K562 (cell line): ENCODE measurements around the gene ASAH2B. TPM values are rescaled to one million over a fixed set of nuclear protein-coding genes. Genes with fewer than 3 reads are reported as not detected.

Source experiments
- ATAC-seq: fragments of 200-7000 bp; cut with Tn5 transposase; 3 replicates; pipeline ENCODE4 v1.9.1; 2020; ENCODE audit warnings: moderate library complexity
- BruUV-seq: library from RNA; stranded (reverse); fragments of 400-500 nt; replicated peaks from 2 replicates; lab custom pipeline; 2021; lab: Mats Ljungman, UMichigan
- CTCF ChIA-PET: fragments of 300-600 bp; formaldehyde crosslinking; extraction: SDS; loops from one replicate; lab custom pipeline; 2021; ENCODE audit warnings: low intra/inter-chr PET ratio; lab: Yijun Ruan, JAX
- POLR2A ChIA-PET: fragments of 300-600, 350-650 bp; sonication (Branson Sonifier 250); formaldehyde crosslinking; extraction: SDS; loops from one replicate; lab custom pipeline; 2021; ENCODE audit warnings: antibody characterized with exemption, inconsistent platforms; lab: Yijun Ruan, JAX
- DNase-seq, 4 experiments: peaks; one replicate each; pipeline versions ENCODE4 v3.0.0 to v3.0.0-alpha.2; 2011 to 2018; ENCODE audit warnings: low spot score in 3 of 4, mixed read lengths in 3 of 4; ENCODE audit errors: extremely low read depth in 1 of 4
- FAIRE-seq: peaks from 2 replicates; lab custom pipeline; 2011; peaks lifted over from hg19 to GRCh38; lab: Jason Lieb, UNC
- H2AFZ ChIP-seq: 2 replicates; pipeline ENCODE4 v1.6.0; 2011; ENCODE audit warnings: low read depth, low read length, control low read depth, inconsistent platforms
- H3K27ac ChIP-seq: fragments of 200-600 bp; 3 replicates; pipeline ENCODE4 v1.8.0; 2011; ENCODE audit warnings: low read depth, mild to moderate bottlenecking, control low read depth, inconsistent platforms, low read length, moderate library complexity, mixed read lengths; ENCODE audit errors: extremely low read depth
- H3K27me3 ChIP-seq, 2 experiments: fragments of 300-600 bp in 1 of 2; 2 replicates in 1 of 2; 3 replicates in 1 of 2; pipeline versions ENCODE4 v1.6.0 to v1.8.0; 2011; ENCODE audit warnings: inconsistent platforms in 2 of 2, low read length in 2 of 2, mild to moderate bottlenecking in 1 of 2, mixed read lengths in 1 of 2, moderate library complexity in 1 of 2; ENCODE audit not compliant: control insufficient read depth in 2 of 2, insufficient read depth in 2 of 2
- H3K36me3 ChIP-seq: fragments of 300-600 bp; 3 replicates; pipeline ENCODE4 v1.8.0; 2011; ENCODE audit warnings: mild to moderate bottlenecking, low read length, inconsistent platforms; ENCODE audit not compliant: control insufficient read depth, insufficient read depth
- H3K4me1 ChIP-seq, 2 experiments: fragments of 200-600 bp in 1 of 2; replicated peaks in 1 of 2; 2 replicates in 1 of 2; 3 replicates in 1 of 2; pipeline versions ENCODE4 v1.5.1 to v1.8.0; 2011; ENCODE audit warnings: inconsistent platforms in 2 of 2, low read length in 2 of 2, mild to moderate bottlenecking in 1 of 2, mixed read lengths in 1 of 2, moderate library complexity in 1 of 2; ENCODE audit not compliant: control insufficient read depth in 2 of 2, insufficient read depth in 2 of 2
- H3K4me2 ChIP-seq: 2 replicates; pipeline ENCODE4 v1.6.1; 2011; ENCODE audit warnings: low read length, control low read depth, inconsistent platforms, mixed read lengths; ENCODE audit not compliant: insufficient read depth
- H3K4me3 ChIP-seq: fragments of 200-600 bp; sonication (generic), shearing (Covaris generic); 2 replicates; pipeline ENCODE4 v1.5.1; 2016; ENCODE audit warnings: control low read depth, inconsistent platforms
- H3K79me2 ChIP-seq: fragments of 200-600 bp; 3 replicates; pipeline ENCODE4 v1.8.0; 2011; ENCODE audit warnings: low read length, inconsistent platforms; ENCODE audit not compliant: control insufficient read depth, insufficient read depth
- H3K9ac ChIP-seq, 2 experiments: 2 replicates each; pipeline versions ENCODE4 v1.6.0 to v1.6.1; 2011; ENCODE audit warnings: low read depth in 2 of 2, low read length in 2 of 2, control low read depth in 1 of 2, inconsistent platforms in 1 of 2, mild to moderate bottlenecking in 1 of 2, mixed read lengths in 1 of 2; ENCODE audit not compliant: insufficient read depth in 1 of 2
- H3K9me1 ChIP-seq: one replicate; pipeline ENCODE4 v1.6.0; 2011; ENCODE audit warnings: inconsistent platforms, mild to moderate bottlenecking, low read length, moderate library complexity; ENCODE audit not compliant: control insufficient read depth, insufficient read depth
- H3K9me3 ChIP-seq: replicated peaks from 2 replicates; pipeline ENCODE4 v1.5.1; 2011; ENCODE audit warnings: low read depth, low read length, inconsistent platforms; ENCODE audit not compliant: control insufficient read depth, insufficient read depth
- H4K20me1 ChIP-seq: replicated peaks from 2 replicates; pipeline ENCODE4 v1.6.1; 2011; ENCODE audit warnings: low read length, inconsistent platforms, mixed read lengths; ENCODE audit not compliant: control insufficient read depth, insufficient read depth
- ARNT ChIP-seq, 2 experiments: fragments of 450-650 bp; IDR thresholded peaks; 2 replicates each; pipeline ENCODE4 v1.6.1; 2016; ENCODE audit warnings: mild to moderate bottlenecking in 1 of 2
- E2F4 ChIP-seq: sonication (generic); formaldehyde crosslinking; IDR thresholded peaks from 2 replicates; pipeline ENCODE4 v1.8.0; 2022; ENCODE audit warnings: mild to moderate bottlenecking, low read depth, missing genetic modification reagents
- IRF1 ChIP-seq: sonication (generic); formaldehyde crosslinking; IDR thresholded peaks from 2 replicates; pipeline ENCODE4 v1.8.0; 2022; ENCODE audit warnings: missing genetic modification reagents, mild to moderate bottlenecking, borderline replicate concordance
- MYBL2 ChIP-seq, 2 experiments: fragments of 450-650 bp in 1 of 2; sonication (generic) in 1 of 2; formaldehyde crosslinking in 1 of 2; IDR thresholded peaks; 2 replicates each; pipeline versions ENCODE4 v1.6.1 to v1.8.1; 2017 to 2022; ENCODE audit warnings: borderline replicate concordance in 1 of 2, inconsistent platforms in 1 of 2, low read depth in 1 of 2, mild to moderate bottlenecking in 1 of 2, missing genetic modification reagents in 1 of 2, moderate library complexity in 1 of 2
- NELFE ChIP-seq: IDR thresholded peaks from 2 replicates; pipeline ENCODE4 v1.6.1; 2011; ENCODE audit warnings: mild to moderate bottlenecking; ENCODE audit not compliant: insufficient read depth, insufficient read length
- RBM34 ChIP-seq: fragments of 200-400 bp; formaldehyde crosslinking; IDR thresholded peaks from 2 replicates; pipeline ENCODE4 v1.6.1; 2018; ENCODE audit warnings: low read length, borderline replicate concordance; ENCODE audit not compliant: insufficient read depth
- RREB1 ChIP-seq: fragments of 250-450 bp; sonication (Bioruptor Pico); IDR thresholded peaks from 2 replicates; pipeline ENCODE4 v1.4.0; 2020
- TAF7 ChIP-seq: fragments of 450-650 bp; IDR thresholded peaks from 2 replicates; pipeline ENCODE4 v1.6.1; 2016; ENCODE audit warnings: missing genetic modification characterization, missing compliant biosample characterization
- ZNF41 ChIP-seq: fragments of 250-450 bp; sonication (Bioruptor Pico); conservative IDR thresholded peaks from 2 replicates; pipeline ENCODE4 v1.4.0; 2020; ENCODE audit warnings: mild to moderate bottlenecking
- ZNF668 ChIP-seq: fragments of 250-450 bp; sonication (Bioruptor Pico); IDR thresholded peaks from 2 replicates; pipeline ENCODE4 v1.8.0; 2022; ENCODE audit warnings: mild to moderate bottlenecking, inconsistent platforms
- ZNF699 ChIP-seq: fragments of 250-450 bp; sonication (Bioruptor Pico); IDR thresholded peaks from 2 replicates; pipeline ENCODE4 v1.8.0; 2021; ENCODE audit warnings: mild to moderate bottlenecking, moderate library complexity; ENCODE audit not compliant: insufficient replicate concordance
- WGBS: fragments of 100-300 bp; shearing (Covaris generic); methylation state at CpG from one replicate; pipeline ENCODE4 v1.1.6; 2016; ENCODE audit warnings: low coverage, mixed read lengths; ENCODE audit not compliant: insufficient coverage; ENCODE audit errors: missing lambda C conversion rate; 5-methylcytosine and 5-hydroxymethylcytosine counted together
- in situ Hi-C: fragments of 300-500 bp; cut with MboI; formaldehyde crosslinking; loops from 4 replicates; pipeline ENCODE4 v1.15.0; 2018; ENCODE audit warnings: inconsistent platforms, mixed read lengths
- intact Hi-C: fragments of 100-400 bp; cut with micrococcal nuclease; formaldehyde crosslinking; loops from 2 replicates; pipeline ENCODE4 v1.14.2; 2022
- polyA plus RNA-seq, 8 experiments: library from polyadenylated mRNA; depleted of rRNA in 4 of 8; stranded (reverse) in 5 of 8; unstranded in 3 of 8; fragments of >200 nt; fragmentation: Nextera tagmentation in 2 of 8; fragmentation: Illumina TruSeq in 1 of 8; extraction: Ambion mirVana in 2 of 8; extraction: Trizol in 1 of 8; gene quantifications; 2 replicates each; pipeline versions ENCODE4 v1.2.1 to v1.2.3, GENCODE V29; 2011 to 2014; ENCODE audit warnings: inconsistent platforms in 1 of 8, missing spikeins in 1 of 8
- total RNA-seq, 7 experiments: library from RNA; depleted of rRNA in 6 of 7; stranded (reverse); fragments of >200 nt in 6 of 7; fragmentation: Illumina TruSeq in 2 of 7; extraction: Trizol in 2 of 7; gene quantifications; 2 replicates each; pipeline versions ENCODE4 v1.2.1 to v1.2.3, GENCODE V29; 2011 to 2021; ENCODE audit warnings: low replicate concordance in 1 of 7

ASAH2B gene
- total and polyA plus RNA-seq, 9 of the 15 experiments (the other 6 are each of a cell fraction or from before 2014, with no cell fraction given): 5.0 to 18.3 (median 14.4) TPM

GRCh38 chr10:50807851-50808776, 68.4 kb downstream of the ASAH2B start:
- H3K27ac ChIP-seq: no peak overlapping the region
- in situ Hi-C loops (no loop called here), intact Hi-C loops (no loop called here)
- no peak overlapping the region for H3K4me3 ChIP-seq
- H2AFZ ChIP-seq: no peak overlapping the region
- no TSS peak for BruUV-seq
- ATAC-seq (no peak), FAIRE-seq (no peak), DNase-seq (no peak)
- no peaks in the 10 kb centered on the region for H3K79me2 ChIP-seq
- H3K9me3 ChIP-seq: no peaks in the 10 kb centered on the region
- H3K9ac ChIP-seq: no peak overlapping the region
- H3K4me1 ChIP-seq: no peaks in the 10 kb centered on the region
- no peaks in the 10 kb centered on the region for H4K20me1 ChIP-seq
- no peaks in the 10 kb centered on the region; a peak in 1 of 5 replicates for H3K27me3 ChIP-seq
- no peaks in the 10 kb centered on the region for H3K36me3 ChIP-seq
- ChIA-PET CTCF (no interaction called here), POLR2A (no interaction called here)
- H3K9me1 ChIP-seq: no peaks in the 10 kb centered on the region
- WGBS: 0% methylated on average over 1 of the region's 1 CpG
- H3K4me2 ChIP-seq: no peak overlapping the region
- TF ChIP-seq ARNT (IDR thresholded peaks at IDR 0.05) (no peak), ZNF699 (CRISPR knock-in tag) (no peak), RREB1 (CRISPR knock-in tag) (no peak), ZNF668 (no peak), ZNF41 (CRISPR knock-in tag) (no peak), IRF1 (no peak), RBM34 (no peak), E2F4 (CRISPR knock-in tag) (no peak), NELFE (no peak), TAF7 (tag) (no peak), MYBL2 (IDR thresholded peaks at IDR 0.05; ENCODE audit: low read depth) (no peak), MYBL2 (CRISPR knock-in tag; IDR thresholded peaks at IDR 0.05; ENCODE audit: borderline replicate concordance) (no peak)
